CD4-positive, alpha-beta memory T cell (primary cell): ENCODE measurements around the gene ELMO3. TPM values are rescaled to one million over a fixed set of nuclear protein-coding genes. Genes with fewer than 3 reads are reported as not detected.

Source experiments
- CTCF ChIA-PET: fragments of 350-600 bp; sonication (Branson Sonifier 250); formaldehyde crosslinking; loops from one replicate; lab custom pipeline; 2021; ENCODE audit warnings: inconsistent platforms; ENCODE audit not compliant: partially characterized antibody; lab: Charles Lee
- POLR2A ChIA-PET: fragments of 350-600 bp; sonication (Branson Sonifier 250); formaldehyde crosslinking; loops from one replicate; lab custom pipeline; 2021; ENCODE audit not compliant: partially characterized antibody; lab: Charles Lee
- DNase-seq, 5 donors: peaks; one replicate each; pipeline versions ENCODE4 v3.0.0 to v3.0.0-alpha.2; 2020 to 2022; ENCODE audit warnings: mixed read lengths in 1 of 5
- H3K27ac ChIP-seq: one replicate; pipeline ENCODE4 v1.7.0; 2013; ENCODE audit warnings: low read depth, low read length
- H3K27me3 ChIP-seq: 2 replicates; pipeline ENCODE4 v1.7.0; 2013; ENCODE audit warnings: mild to moderate bottlenecking, low read length, moderate library complexity; ENCODE audit not compliant: insufficient read depth
- H3K36me3 ChIP-seq: 2 replicates; pipeline ENCODE4 v1.7.0; 2013; ENCODE audit warnings: mild to moderate bottlenecking, low read length, moderate library complexity; ENCODE audit not compliant: insufficient read depth
- H3K4me1 ChIP-seq: 2 replicates; pipeline ENCODE4 v1.7.0; 2013; ENCODE audit warnings: mild to moderate bottlenecking, low read length, moderate library complexity; ENCODE audit not compliant: insufficient read depth
- H3K4me3 ChIP-seq, 2 donors: one replicate each; pipeline ENCODE4 v1.7.0; 2013; ENCODE audit warnings: low read length in 2 of 2, mild to moderate bottlenecking in 1 of 2
- H3K9me3 ChIP-seq, 2 donors: one replicate each; pipeline ENCODE4 v1.7.0; 2013; ENCODE audit warnings: low read length in 2 of 2, control low read depth in 1 of 2; ENCODE audit not compliant: control insufficient read depth in 1 of 2
- H3K27ac Mint-ChIP-seq, 7 donors: one replicate each; pipeline ENCODE4 v1.8.0; 2020 to 2021; ENCODE audit warnings: mixed read lengths in 7 of 7, mild to moderate bottlenecking in 6 of 7, inconsistent platforms in 3 of 7, moderate library complexity in 3 of 7
- H3K27me3 Mint-ChIP-seq, 2 donors: one replicate each; pipeline ENCODE4 v1.8.0; 2020 to 2021; ENCODE audit warnings: mixed read lengths in 2 of 2
- H3K36me3 Mint-ChIP-seq, 2 donors: one replicate each; pipeline ENCODE4 v1.8.0; 2020 to 2021; ENCODE audit warnings: mixed read lengths in 2 of 2, inconsistent platforms in 1 of 2, mild to moderate bottlenecking in 1 of 2
- H3K4me1 Mint-ChIP-seq, 4 donors: one replicate each; pipeline ENCODE4 v1.8.0; 2020 to 2021; ENCODE audit warnings: mixed read lengths in 4 of 4, mild to moderate bottlenecking in 1 of 4
- H3K4me3 Mint-ChIP-seq, 8 donors: one replicate each; pipeline ENCODE4 v1.8.0; 2020 to 2021; ENCODE audit warnings: mixed read lengths in 8 of 8, mild to moderate bottlenecking in 7 of 8, moderate library complexity in 6 of 8, inconsistent platforms in 3 of 8
- H3K9me3 Mint-ChIP-seq, 8 donors: one replicate each; pipeline ENCODE4 v1.8.0; 2020 to 2021; ENCODE audit warnings: mixed read lengths in 8 of 8, mild to moderate bottlenecking in 5 of 8, inconsistent platforms in 3 of 8, moderate library complexity in 1 of 8
- intact Hi-C: fragments of 100-400 bp; cut with micrococcal nuclease; formaldehyde crosslinking; loops from one replicate; pipeline ENCODE4 v1.15.1; 2023
- polyA plus RNA-seq, 2 donors: library from polyadenylated mRNA; unstranded; fragments of 300-500 nt; fragmentation: Illumina TruSeq; gene quantifications; one replicate each; pipeline ENCODE4 v1.2.3, GENCODE V29; 2021
- total RNA-seq, 2 experiments: library from RNA; stranded (reverse); gene quantifications; one replicate each; pipeline ENCODE4 v1.2.3, GENCODE V29; 2021

The ELMO3 gene
- total RNA-seq, result 10 to 100 TPM; 10.1 to 10.6 TPM
- polyA plus RNA-seq, result not detected

GRCh38 chr16:67199011-67199807, at the start of gene ELMO3:
Gene ELMO3, plus strand, starts transcription at chr16:67199131. Its CDS starts 196 bp downstream, at chr16:67199327.
- Mint-ChIP-seq H3K4me3 (no peak within 1 kb of the TSS), H3K36me3 (peaks cover 22 to 59% of the 10 kb centered on the region in 2 donors), H3K27ac (peak within 1 kb of the TSS in 5 of 7 donors; percentile 4 to 78 (median 70)), H3K4me1 (peaks cover 8 to 32% (median 19%) of the 10 kb centered on the region in 4 donors), H3K9me3 (peaks cover 0 to 2% (median 0%) of the 10 kb centered on the region in 8 donors), H3K27me3 (no peaks in the 10 kb centered on the region)
- Histone ChIP-seq H3K27me3 (no peaks in the 10 kb centered on the region), H3K4me3 (no peak within 1 kb of the TSS), H3K27ac (no peak within 1 kb of the TSS), H3K4me1 (peaks cover 1% of the 10 kb centered on the region), H3K36me3 (peaks cover 60% of the 10 kb centered on the region), H3K9me3 (no peaks in the 10 kb centered on the region)
- intact Hi-C loops, result no loop called here
- ChIA-PET POLR2A (interaction anchor here (0.6 to 3.5 kb wide), 2 partner anchors 9 to 28 kb away, joined by 3 to 11 read pairs; partner anchors contain the start of gene TMEM208), CTCF (interaction anchor here (1.3 to 1.8 kb wide), 3 partner anchors 24 to 44 kb away, joined by 3 to 8 read pairs (median 7); no protein-coding TSS in a partner anchor)
- DNase-seq, result peak in 1 of 5 donors; percentile 9

GRCh38 chr16:67149276-67150046, 49.5 kb upstream of the ELMO3 start:
- ChIA-PET CTCF (interaction anchor here (0.9 to 13.4 kb wide), 3 partner anchors 36 to 134 kb away, joined by 3 to 187 read pairs (median 5); partner anchors contain the start of gene TMEM208), POLR2A (interaction anchor here (1.1 to 7.2 kb wide), 6 partner anchors 8 to 132 kb away, joined by 3 to 174 read pairs (median 6); partner anchors contain the start of genes CBFB, FBXL8, HSF4 and NOL3)
- peak overlapping the region in 7 of 8 donors; percentile 15 to 63 (median 51) for H3K4me3 Mint-ChIP-seq
- Histone ChIP-seq H3K4me1 (peaks cover 24% of the 10 kb centered on the region), H3K9me3 (no peaks in the 10 kb centered on the region), H3K36me3 (peaks cover 7% of the 10 kb centered on the region), H3K27me3 (no peaks in the 10 kb centered on the region), H3K27ac (no peak overlapping the region), H3K4me3 (no peak overlapping the region)
- H3K9me3 Mint-ChIP-seq, result peaks cover 0 to 5% (median 0%) of the 10 kb centered on the region in 8 donors
- H3K27me3 Mint-ChIP-seq, result no peaks in the 10 kb centered on the region
- intact Hi-C loops, result loop anchor here (1.0 to 2.0 kb wide), 2 partner anchors 10 to 41 kb away; partner anchors contain the start of genes FBXL8, PHAF1 and TRADD
- H3K27ac Mint-ChIP-seq, result peak overlapping the region in 2 of 7 donors; percentile 43 to 54
- peak in 1 of 5 donors; percentile 35 for DNase-seq
- H3K4me1 Mint-ChIP-seq, result peaks cover 20 to 45% (median 29%) of the 10 kb centered on the region in 4 donors
- H3K36me3 Mint-ChIP-seq, result peaks cover 16 to 25% of the 10 kb centered on the region in 2 donors

DNA sequence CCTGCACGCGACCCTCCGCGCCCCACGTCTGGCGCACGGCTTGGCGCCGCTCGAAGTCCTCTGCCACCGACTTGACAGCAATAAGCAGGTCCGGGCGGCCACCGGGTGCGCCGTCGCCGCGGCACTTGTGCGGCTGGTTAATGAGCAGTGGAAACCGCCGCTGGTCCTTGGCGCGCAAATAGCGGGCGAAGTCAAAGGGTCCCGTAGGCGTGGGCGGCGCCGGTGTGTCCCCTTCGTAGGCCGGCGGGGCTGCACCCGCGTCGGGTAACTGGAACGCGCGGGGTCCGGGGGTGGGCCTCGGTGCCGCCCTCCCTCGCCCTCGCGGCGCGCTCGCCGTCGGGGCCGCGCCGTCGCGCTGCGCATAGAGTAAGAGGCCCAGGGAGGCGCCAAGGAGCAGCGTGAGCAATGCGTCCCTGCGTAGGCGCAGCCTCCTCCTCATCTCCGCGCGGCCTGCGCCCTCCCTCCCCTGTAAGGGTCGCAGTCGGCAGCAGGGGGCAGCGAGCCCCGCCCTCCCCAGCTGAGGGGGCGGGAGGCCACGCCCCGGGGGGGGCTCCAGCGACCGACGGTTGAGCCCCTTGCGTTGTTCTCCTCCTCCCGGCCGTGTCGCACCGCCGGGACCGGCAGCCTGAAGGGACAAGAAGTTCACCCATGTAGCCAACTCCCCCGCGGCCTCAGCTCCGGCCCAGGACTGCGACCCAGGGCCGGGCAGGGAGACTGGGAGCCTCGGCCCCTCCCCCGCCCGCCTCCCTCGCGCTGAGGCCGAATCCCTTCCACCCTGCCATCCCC, 48.7 kb upstream of the ELMO3 start:
- Histone ChIP-seq H3K27me3 (no peaks in the 10 kb centered on the region), H3K36me3 (peaks cover 4% of the 10 kb centered on the region), H3K27ac (peak overlapping the region; percentile 52), H3K9me3 (no peaks in the 10 kb centered on the region), H3K4me3 (peak overlapping the region; percentile 29 to 69), H3K4me1 (peaks cover 27% of the 10 kb centered on the region)
- Mint-ChIP-seq H3K4me3 (peak overlapping the region in 7 of 8 donors; percentile 43 to 86 (median 83)), H3K9me3 (peaks cover 0 to 5% (median 0%) of the 10 kb centered on the region in 8 donors), H3K27ac (peak overlapping the region in 1 of 7 donors; percentile 82), H3K36me3 (peaks cover 11 to 17% of the 10 kb centered on the region in 2 donors), H3K27me3 (no peaks in the 10 kb centered on the region), H3K4me1 (peaks cover 21 to 48% (median 29%) of the 10 kb centered on the region in 4 donors)
- ChIA-PET POLR2A (interaction anchor here (0.7 to 7.2 kb wide), 17 partner anchors 13 to 174 kb away, joined by 3 to 174 read pairs (median 4); partner anchors contain the start of genes CBFB, FBXL8, HSF4 and NOL3), CTCF (interaction anchor here (1.0 to 13.4 kb wide), 8 partner anchors 10 to 173 kb away, joined by 3 to 187 read pairs (median 6); partner anchors contain the start of genes FBXL8 and TRADD)
- DNase-seq, result peak in 4 of 5 donors; percentile 49 to 54 (median 52)
- intact Hi-C loops, result loop anchor here (1.0 to 2.0 kb wide), 2 partner anchors 9 to 41 kb away; partner anchors contain the start of genes FBXL8, PHAF1 and TRADD

DNA sequence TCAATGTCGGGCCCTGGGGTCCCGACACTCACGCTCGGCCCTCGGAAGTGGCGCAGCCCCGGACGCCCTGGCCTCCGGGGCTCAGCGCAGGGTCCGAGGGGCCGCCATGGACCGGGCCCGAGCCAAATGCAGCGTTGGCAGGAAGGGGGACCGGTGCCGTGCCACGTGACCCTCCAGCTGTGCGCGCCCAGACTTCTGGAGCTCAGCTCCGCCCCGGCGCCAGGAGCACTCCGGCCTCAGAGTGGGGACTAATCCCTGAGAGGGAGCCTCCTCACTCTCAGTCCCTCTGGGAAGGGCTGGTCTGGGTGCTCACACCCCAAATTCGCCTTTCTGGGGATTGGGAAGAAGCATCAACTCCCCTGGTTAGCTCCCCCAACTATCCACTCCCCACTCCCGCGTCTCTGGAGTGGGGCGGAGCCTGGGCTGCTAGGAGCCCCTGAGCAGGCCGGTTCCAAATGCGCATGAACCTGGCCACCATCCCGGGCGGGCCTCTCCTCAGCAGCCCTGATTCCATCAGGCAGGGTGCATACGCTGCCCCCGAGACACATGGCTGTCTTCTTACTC, 48.0 kb upstream of the ELMO3 start, which contains the start of gene B3GNT9:
B3GNT9 (minus strand) TSS at position 166 of the 564 bp plus-strand sequence. CDS start 513 bp downstream, outside the sequence.
- Mint-ChIP-seq H3K27me3 (no peaks in the 10 kb centered on the region), H3K9me3 (peaks cover 0 to 5% (median 0%) of the 10 kb centered on the region in 8 donors), H3K4me3 (peak within 1 kb of the TSS; percentile 78 to 86 (median 84)), H3K4me1 (peaks cover 22 to 53% (median 33%) of the 10 kb centered on the region in 4 donors), H3K27ac (peak within 1 kb of the TSS; percentile 64 to 85 (median 81)), H3K36me3 (peaks cover 10 to 12% of the 10 kb centered on the region in 2 donors)
- Histone ChIP-seq H3K27me3 (no peaks in the 10 kb centered on the region), H3K4me1 (peaks cover 33% of the 10 kb centered on the region), H3K27ac (peak within 1 kb of the TSS; percentile 52), H3K4me3 (peak within 1 kb of the TSS; percentile 29 to 69), H3K9me3 (no peaks in the 10 kb centered on the region), H3K36me3 (peaks cover 2% of the 10 kb centered on the region)
- POLR2A ChIA-PET, result interaction anchor here (0.7 to 7.2 kb wide), 18 partner anchors 9 to 175 kb away, joined by 3 to 174 read pairs (median 4); partner anchors contain the start of genes CBFB, FBXL8, HSF4 and NOL3
- CTCF ChIA-PET, result interaction anchor here (1.0 to 13.4 kb wide), 9 partner anchors 9 to 174 kb away, joined by 3 to 187 read pairs (median 7); partner anchors contain the start of genes FBXL8, HSF4, PHAF1 and TRADD
- intact Hi-C loops, result loop anchor here (1.0 to 2.0 kb wide), 2 partner anchors 8 to 42 kb away; partner anchors contain the start of genes FBXL8, PHAF1 and TRADD
- DNase-seq, result peak in 2 of 5 donors; percentile 47 to 59

GRCh38 chr16:67151431-67152097, 47.4 kb upstream of the ELMO3 start:
- peak overlapping the region; percentile 78 to 86 (median 84) for H3K4me3 Mint-ChIP-seq
- H3K4me3 ChIP-seq, result no peak overlapping the region
- intact Hi-C loops, result loop anchor here (2.0 kb wide), 1 partner anchor 43 kb away; the partner anchor contains the start of gene PHAF1

More at GRCh38 chr16:67151431-67152097, 47.4 kb upstream of the ELMO3 start:
- Mint-ChIP-seq H3K27ac (peak overlapping the region; percentile 64 to 85 (median 81)), H3K9me3 (peaks cover 0 to 5% (median 0%) of the 10 kb centered on the region in 8 donors), H3K36me3 (peaks cover 10% of the 10 kb centered on the region in 2 donors), H3K4me1 (peaks cover 28 to 60% (median 40%) of the 10 kb centered on the region in 4 donors), H3K27me3 (no peaks in the 10 kb centered on the region)
- H3K4me1 ChIP-seq, result peaks cover 39% of the 10 kb centered on the region
- CTCF ChIA-PET, result interaction anchor here (1.0 to 13.4 kb wide), 11 partner anchors 8 to 199 kb away, joined by 3 to 187 read pairs (median 4); partner anchors contain the start of genes EXOC3L1, FBXL8, HSF4 and PHAF1
- H3K27me3 ChIP-seq, result no peaks in the 10 kb centered on the region
- no peaks in the 10 kb centered on the region for H3K9me3 ChIP-seq
- no peak for DNase-seq
- H3K36me3 ChIP-seq, result no peaks in the 10 kb centered on the region
- POLR2A ChIA-PET, result interaction anchor here (0.8 to 7.2 kb wide), 19 partner anchors 10 to 175 kb away, joined by 3 to 174 read pairs (median 4); partner anchors contain the start of genes CBFB, FBXL8, HSF4 and NOL3
- H3K27ac ChIP-seq, result no peak overlapping the region
